HG03442 (cell line): ENCODE measurements around the gene SLC2A5.
"Not testable (repeated sequence)": the region's sequence is repeated elsewhere in the genome, so short reads cannot be mapped to it uniquely, and the experiment has no call there.

Source experiments
- ATAC-seq: cut with Tn5 transposase; IDR thresholded peaks from one replicate; pipeline ENCODE4 v1.9.1; 2021; ENCODE audit warnings: mild to moderate bottlenecking, moderate library complexity; ENCODE audit not compliant: unreplicated experiment

SLC2A5 gene

DNA sequence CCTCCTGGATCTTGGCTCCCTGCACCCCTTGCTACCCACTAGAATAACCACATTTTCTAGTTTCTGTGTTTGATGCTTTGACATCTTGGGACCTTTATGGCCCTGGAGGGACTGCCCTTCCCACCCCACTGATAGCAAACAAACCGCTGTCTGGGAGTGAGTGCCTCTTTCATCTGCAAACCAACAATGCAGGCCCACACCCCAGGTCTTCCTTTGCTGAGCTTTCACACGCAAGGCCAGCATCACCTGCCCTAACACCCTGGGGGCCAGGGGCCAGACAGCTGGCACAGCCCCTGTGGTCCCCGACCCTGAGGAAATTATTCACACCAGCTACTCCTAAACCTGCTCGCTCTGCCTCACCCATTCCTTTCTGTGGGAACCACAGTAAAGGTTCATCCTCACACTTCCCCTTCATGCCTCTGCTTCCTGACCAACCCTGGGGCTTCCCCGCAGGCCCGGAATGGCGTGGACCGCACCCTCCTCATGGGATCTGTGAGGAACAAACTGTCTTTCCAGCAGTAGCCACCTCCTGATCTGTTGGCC, 58.6 kb downstream of the SLC2A5 start:
- no peak for ATAC-seq

DNA sequence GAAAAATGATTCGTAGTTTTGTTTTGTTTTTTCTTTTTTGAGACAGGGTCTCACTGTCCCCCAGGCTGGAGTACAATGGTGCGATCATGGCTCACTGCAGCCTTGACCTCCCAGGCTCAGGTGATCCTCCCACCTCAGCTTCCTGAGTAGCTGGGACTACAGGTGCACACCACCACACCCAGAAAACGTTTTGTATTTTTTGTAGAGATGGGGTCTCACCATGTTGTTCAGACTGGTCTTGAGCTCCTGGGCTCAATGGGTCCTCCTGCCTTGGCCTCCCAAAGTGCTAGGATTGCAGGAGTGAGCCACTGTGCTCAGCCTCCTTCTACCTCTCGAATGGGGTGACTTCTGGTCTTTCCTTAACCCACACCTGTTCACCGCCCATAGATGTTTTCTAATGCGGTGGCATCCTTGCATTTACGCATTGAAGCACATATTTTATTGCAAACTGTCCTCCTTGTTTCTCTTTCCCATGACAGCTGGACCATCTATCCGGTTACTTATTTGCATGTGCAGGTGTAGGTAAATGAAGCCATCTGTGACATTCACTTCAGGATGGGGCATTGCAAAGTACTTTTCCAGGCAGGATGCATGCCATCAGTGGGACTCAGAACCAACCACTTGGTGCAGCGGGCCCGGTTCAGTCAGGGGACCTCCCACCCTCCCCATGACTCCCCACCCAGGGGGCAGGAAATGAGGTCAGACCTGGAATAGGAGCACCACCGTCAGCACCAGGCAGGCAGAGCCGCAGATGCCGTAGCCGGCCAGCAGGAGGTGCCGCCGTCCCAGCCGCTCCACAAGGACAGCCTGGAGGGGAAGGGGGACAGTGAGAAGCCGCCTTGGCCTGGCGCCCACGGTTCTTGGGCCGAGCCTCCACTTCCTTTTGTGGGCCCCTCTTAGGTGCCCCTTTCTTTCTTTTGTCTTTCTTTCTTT, 59.7 kb downstream of the SLC2A5 start:
- ATAC-seq = no peak

DNA sequence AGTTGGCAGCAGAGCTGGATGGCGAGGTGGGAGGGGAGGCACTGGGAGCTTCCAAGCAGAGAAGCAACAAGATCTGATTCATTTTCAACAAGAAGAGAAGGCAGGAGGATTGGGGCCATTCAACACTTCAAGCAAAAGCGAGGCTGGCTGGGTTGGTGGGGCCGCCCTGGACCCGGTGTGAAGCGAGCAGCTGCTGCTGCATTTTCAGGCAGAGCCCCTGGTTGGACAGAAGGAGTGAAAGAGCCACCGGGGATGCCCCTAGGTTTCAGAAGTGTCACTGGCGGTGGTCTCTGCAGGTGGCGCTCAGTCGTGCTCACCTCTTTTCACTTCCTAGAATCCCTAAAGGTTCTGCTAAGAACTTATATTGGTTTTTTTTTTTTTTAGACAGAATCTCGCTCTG, 61.2 kb downstream of the SLC2A5 start:
- ATAC-seq = no peak

- ATAC-seq = no peak
Measured at GRCh38 chr1:9006956-9007615, 62.3 kb downstream of the SLC2A5 start.

GRCh38 chr1:9005395-9005708, 64.1 kb downstream of the SLC2A5 start:
- no peak for ATAC-seq

DNA sequence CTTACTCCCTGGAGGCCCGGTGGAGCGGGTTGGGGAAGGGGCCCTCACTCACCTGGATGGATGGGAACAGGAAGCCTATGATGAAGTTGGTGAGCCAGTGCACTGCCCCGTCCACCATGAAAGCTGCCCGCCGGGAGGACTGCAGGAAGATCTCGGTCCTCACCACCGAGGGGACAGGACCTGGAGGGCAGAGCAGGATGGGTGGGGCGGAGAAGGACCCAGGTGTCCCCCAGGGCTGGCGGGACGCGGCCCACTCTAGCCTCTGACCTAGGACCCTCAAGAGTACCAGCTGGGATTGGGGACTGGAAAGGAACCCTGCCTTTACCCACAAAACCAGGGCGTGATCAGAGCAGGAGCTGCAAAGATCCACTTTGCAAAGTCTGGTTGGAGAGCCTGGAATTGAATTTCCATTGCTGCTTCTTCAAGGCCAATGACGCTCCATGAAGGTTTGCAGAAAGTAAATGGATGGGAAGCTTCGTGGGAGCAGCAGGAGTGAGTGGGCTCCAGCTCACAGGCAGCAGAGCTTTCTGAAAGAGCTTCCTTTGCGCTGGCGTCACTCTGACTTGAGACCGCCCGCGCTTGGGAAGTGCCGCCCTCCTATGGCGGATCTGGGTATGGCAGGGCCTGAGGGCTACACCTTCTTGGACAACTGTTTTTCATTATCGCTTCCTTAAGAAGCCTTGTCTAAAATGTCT, 64.6 kb downstream of the SLC2A5 start:
- peak; percentile 42 for ATAC-seq

- no peak for ATAC-seq
Measured at GRCh38 chr1:9004031-9004699, 65.3 kb downstream of the SLC2A5 start.

DNA sequence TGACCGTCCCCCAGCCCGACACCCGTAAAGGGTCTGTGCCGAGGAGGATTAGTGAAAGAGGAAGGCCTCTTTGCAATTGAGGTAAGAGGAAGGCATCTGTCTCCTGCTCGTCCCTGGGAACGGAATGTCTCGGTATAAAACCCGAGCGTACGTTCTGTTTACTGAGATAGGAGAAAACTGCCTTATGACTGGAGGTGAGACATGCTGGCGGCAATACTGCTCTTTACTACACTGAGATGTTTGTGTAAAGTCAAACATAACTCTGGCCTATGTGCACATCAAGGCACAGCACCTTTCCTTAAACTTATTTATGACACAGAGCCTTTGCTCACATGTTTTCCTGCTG, 67.2 kb downstream of the SLC2A5 start:
- ATAC-seq = not testable (repeated sequence)

GRCh38 chr1:9001534-9002214, 67.8 kb downstream of the SLC2A5 start:
- ATAC-seq = not testable (repeated sequence)

DNA sequence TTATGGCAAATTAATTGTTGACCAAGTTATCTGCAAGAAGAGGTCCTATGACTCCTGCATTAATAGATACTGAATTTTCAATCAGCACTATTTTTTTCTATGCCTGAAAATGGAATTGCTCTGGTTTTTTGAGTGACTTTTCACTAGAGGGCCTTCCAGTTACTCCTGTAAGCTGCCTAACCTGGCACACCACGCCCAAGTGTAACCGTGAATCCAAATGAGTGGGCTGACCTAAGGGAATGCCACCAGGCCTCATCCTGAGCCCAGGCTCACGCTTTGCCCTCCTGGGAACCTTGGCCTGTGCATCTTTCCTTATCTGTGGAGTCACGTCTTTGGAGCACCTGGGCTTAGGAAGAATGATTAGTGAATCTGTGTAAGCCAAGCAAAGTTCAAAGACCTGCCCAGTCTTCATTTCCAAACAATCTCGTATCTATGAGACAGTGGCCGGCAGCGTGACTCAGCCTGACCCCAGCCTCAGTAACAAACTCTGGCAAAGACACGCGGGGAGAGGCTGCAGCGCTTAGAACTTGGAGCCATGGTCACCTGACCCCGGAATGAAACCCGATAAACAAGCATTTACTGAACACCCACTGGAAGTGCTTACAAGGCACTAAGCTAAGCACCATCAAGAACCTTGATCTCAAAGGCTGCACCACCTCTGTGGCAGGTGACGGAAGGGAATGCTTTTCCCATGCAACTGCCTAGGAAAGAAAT, 75.3 kb downstream of the SLC2A5 start:
- not testable (repeated sequence) for ATAC-seq

DNA sequence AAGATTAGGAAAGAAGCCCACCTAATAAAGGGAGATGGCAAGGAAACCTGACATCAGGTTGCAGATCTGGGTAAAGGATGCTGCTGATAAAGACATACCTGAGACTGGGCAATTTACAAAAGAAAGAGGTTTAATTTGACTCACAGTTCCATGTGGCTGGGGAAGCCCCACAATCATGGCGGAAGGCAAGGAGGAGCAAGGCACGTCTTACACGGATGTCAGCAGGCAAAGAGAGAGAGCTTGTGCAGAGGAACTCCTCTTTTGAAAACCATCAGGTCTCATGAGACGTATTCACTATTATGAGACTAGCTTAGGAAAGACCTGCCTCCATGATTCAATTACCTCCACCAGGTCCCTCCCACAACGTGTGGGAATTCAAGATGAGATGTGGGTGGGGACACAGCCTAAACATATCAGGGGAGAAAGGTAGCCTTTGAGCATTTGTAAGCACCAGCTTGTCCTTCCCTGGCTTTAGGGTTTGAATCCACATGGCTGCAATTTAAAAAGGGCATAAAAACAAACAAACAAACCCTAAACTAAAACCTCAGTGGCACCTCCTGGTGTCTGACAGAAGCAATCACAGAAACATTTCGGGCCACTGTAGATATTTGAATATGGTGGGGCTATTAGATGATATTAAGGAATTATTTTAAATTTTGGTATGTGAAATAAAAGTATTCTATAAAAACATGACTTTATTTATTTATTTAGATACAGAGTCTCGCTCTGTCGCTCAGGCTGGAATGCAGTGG, 76.3 kb downstream of the SLC2A5 start:
- ATAC-seq = no peak

DNA sequence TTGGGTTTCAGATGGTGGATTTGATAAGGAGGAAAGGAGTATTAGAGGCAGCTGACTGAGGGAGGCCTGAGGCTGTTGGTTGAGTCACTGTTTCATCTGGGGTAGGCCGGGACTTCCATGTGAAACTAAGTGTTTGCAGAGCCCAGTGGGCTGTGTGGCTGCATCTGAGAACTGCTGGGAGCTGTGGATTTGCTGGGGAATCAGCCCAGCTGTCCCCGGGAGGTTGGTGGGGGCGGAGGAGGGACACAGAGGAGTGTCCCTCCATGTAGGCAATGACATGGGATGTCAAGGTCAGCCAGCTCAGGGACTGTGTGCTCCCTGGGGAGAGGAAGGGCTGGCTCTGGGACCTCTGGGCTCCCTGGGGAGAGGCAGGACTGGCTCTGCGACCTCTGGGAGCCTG, 79.6 kb downstream of the SLC2A5 start:
- ATAC-seq = no peak

GRCh38 chr1:8989061-8989460, 80.4 kb downstream of the SLC2A5 start:
- no peak for ATAC-seq

DNA sequence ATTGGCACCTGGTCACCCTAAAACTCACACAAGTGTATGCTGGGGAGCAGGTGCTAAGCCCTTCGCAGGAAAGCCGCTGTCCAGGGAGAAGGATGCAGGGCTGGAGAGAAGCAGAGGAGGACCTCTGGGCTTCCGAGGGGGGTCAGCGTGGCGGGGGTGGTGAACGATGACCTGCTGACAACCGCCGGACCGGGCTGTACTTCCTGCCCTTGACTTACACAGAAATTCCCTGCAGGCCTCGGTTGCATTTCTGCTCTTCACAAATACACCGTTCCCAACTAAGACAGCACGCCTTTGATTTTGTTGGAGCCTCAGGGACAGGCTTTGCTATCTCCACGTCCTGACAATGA, 80.8 kb downstream of the SLC2A5 start:
- ATAC-seq = no peak

DNA sequence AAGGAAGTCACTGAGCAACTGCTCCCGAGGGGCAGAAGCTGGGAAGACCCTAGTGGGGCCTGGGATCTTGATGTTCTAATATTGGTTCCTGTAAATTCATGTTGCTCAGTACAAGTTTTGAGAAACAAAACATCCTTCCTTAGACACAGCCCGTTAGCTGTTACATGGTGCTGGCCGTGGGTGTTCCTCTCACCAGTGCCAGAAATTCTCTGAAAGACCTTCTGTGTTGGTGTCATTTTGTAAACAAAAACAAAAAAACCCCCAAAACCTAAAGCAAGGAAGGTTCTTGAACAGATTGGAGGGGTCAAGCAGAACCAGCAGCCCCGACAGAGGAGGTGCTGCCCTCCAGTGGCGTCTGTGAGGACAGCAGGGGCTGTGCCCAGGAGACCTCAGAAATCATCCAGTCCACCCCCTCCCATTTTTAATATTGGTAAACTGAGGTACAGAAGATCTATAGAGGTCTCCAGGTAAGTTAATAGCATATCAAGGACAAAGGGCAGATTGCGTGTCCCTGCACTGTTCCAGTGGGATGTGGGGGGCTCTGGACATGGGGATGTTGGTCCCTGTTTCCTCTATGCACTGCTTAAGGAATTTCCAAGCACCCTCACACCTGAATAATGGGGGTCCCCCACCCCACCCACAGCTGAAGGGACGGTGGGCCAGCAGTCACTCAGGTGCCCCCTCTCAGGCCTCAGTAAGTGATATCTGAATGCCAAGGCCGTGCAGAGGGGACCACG, 81.4 kb downstream of the SLC2A5 start:
- ATAC-seq = no peak

- ATAC-seq = no peak
Measured at GRCh38 chr1:8986814-8987190, 82.6 kb downstream of the SLC2A5 start.

DNA sequence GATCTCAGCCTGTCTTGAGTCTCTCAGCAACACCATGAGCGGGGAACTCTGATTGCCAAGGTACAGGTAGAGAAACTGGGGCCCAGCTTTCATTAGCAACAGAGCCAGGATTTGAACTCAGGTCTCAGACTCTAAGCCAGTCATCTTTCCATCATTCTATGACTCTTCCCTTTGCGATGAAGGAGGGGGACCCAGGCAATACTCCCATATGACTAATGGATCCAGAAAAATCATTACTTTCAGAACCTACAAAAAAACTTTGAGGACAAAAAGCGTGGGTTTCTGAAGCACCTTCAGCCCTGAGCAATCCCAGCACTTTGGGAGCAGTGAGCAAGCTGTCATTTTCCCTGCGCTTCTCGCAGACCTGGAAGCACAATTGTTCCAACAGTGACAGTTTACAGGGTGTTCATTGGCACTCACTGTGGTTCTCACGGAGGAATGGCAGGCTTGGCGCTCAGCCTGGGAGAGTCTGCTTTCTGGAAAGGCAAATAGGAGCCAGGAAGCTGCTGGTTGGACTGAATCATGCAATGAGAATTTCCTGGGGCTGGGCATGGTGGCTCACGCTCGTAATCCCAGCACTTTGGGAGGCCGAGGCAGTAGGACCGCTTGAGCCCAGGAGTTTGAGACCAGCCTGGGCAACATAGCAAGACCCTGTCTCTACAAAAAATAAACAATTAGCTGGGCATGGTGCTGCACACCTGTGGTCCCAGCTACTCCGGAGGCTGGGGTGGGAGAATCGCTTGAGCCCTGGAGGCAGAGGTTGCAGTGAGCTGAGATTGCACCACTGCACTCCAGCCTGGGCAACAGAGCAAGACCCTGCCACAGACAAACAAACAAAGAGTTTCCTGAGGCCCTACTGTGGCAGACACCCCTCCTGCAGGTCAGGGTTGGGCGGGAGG, 83.3 kb downstream of the SLC2A5 start:
- ATAC-seq = no peak
